Panc1 (cell line): ENCODE results near the gene SPATA24. TPM values are rescaled to one million over a fixed set of nuclear protein-coding genes. Genes with fewer than 3 reads are reported as not detected.
A peak's percentile ranks its signal among the peaks of the same experiment; 100 is the strongest.

ENCODE experiments used
- ATAC-seq: fragments of 200-7000 bp; cut with Tn5 transposase; 2 replicates; pipeline ENCODE4 v1.9.1; 2020; ENCODE audit warnings: mild to moderate bottlenecking, moderate library complexity
- BruUV-seq: library from RNA; stranded (reverse); fragments of 400-500 nt; replicated peaks from 2 replicates; lab custom pipeline; 2021; lab: Mats Ljungman, UMichigan
- CTCF ChIA-PET: fragments of 300-600 bp; sonication (Branson Sonifier 250); formaldehyde crosslinking; loops from one replicate; lab custom pipeline; 2022; ENCODE audit warnings: antibody characterized with exemption; lab: Charles Lee
- POLR2A ChIA-PET: fragments of 300-600 bp; sonication (Branson Sonifier 250); formaldehyde crosslinking; loops from one replicate; lab custom pipeline; 2022; ENCODE audit warnings: antibody characterized with exemption; lab: Charles Lee
- DNase-seq: peaks from one replicate; pipeline ENCODE4 v3.0.0-alpha.2; 2010; ENCODE audit warnings: low read depth, low spot score
- H3K27ac ChIP-seq: 2 replicates; pipeline ENCODE4 v1.5.1; 2011; ENCODE audit warnings: mild to moderate bottlenecking, low read length, inconsistent platforms
- H3K27me3 ChIP-seq: fragments of 200-500 bp; sonication (Bioruptor generic); 2 replicates; pipeline ENCODE4 v1.6.0; 2014; ENCODE audit warnings: low read length, inconsistent platforms; ENCODE audit not compliant: control insufficient read depth, insufficient read depth
- H3K36me3 ChIP-seq: fragments of 200-500 bp; sonication (Bioruptor generic); 2 replicates; pipeline ENCODE4 v1.5.1; 2014; ENCODE audit warnings: inconsistent platforms, mild to moderate bottlenecking, low read length, moderate library complexity; ENCODE audit not compliant: control insufficient read depth, insufficient read depth
- H3K4me1 ChIP-seq: 2 replicates; pipeline ENCODE4 v1.5.1; 2011; ENCODE audit warnings: inconsistent platforms, mild to moderate bottlenecking, low read length, moderate library complexity; ENCODE audit not compliant: control insufficient read depth, insufficient read depth
- H3K4me3 ChIP-seq, 2 experiments: 2 replicates each; pipeline ENCODE4 v1.5.1; 2011 to 2012; ENCODE audit warnings: low read depth in 2 of 2, low read length in 2 of 2, mild to moderate bottlenecking in 2 of 2, inconsistent platforms in 1 of 2, moderate library complexity in 1 of 2
- H3K9me3 ChIP-seq: fragments of 200-500 bp; sonication (Bioruptor generic); 2 replicates; pipeline ENCODE4 v1.5.1; 2014; ENCODE audit warnings: low read depth, mild to moderate bottlenecking, inconsistent platforms, low read length, moderate library complexity; ENCODE audit not compliant: control insufficient read depth, insufficient read depth
- POLR2AphosphoS5 ChIP-seq: IDR thresholded peaks from 2 replicates; pipeline ENCODE4 v1.6.1; 2012; ENCODE audit warnings: mild to moderate bottlenecking, low read depth, low read length, moderate library complexity
- SIN3A ChIP-seq: IDR thresholded peaks from 2 replicates; pipeline ENCODE4 v1.6.1; 2012; ENCODE audit warnings: low read depth, mild to moderate bottlenecking, low read length, moderate library complexity, borderline replicate concordance; ENCODE audit not compliant: insufficient read depth
- TCF7L2 ChIP-seq: IDR thresholded peaks from 2 replicates; pipeline ENCODE4 v1.6.1; 2011; ENCODE audit warnings: mild to moderate bottlenecking, low read depth, low read length, inconsistent platforms
- in situ Hi-C: cut with HindIII; loops from 2 replicates; pipeline ENCODE4 v1.10.0; 2016; ENCODE audit warnings: low sequenced_read_pairs, low pct_unique_long_range_greater_than_20kb
- intact Hi-C: fragments of 100-400 bp; cut with micrococcal nuclease; formaldehyde crosslinking; loops from one replicate; pipeline ENCODE4 v1.10.0; 2022; ENCODE audit not compliant: unreplicated experiment
- total RNA-seq: library from RNA; stranded (reverse); gene quantifications from one replicate; pipeline ENCODE4 v1.2.1, GENCODE V29; 2021; ENCODE audit not compliant: unreplicated experiment
- TF ChIP-seq, protein P1 (sequence below): fragments of 450-650 bp; IDR thresholded peaks from 2 replicates; pipeline ENCODE4 v1.5.1; 2017; ENCODE audit warnings: mild to moderate bottlenecking
- TF ChIP-seq, protein P2 (sequence below), 2 experiments: IDR thresholded peaks; 2 replicates each; pipeline ENCODE4 v1.6.1; 2011 to 2012; ENCODE audit warnings: low read depth in 2 of 2, control low read depth in 1 of 2, low read length in 1 of 2, mild to moderate bottlenecking in 1 of 2, moderate library complexity in 1 of 2; ENCODE audit not compliant: insufficient read depth in 1 of 2

Gene SPATA24
- total RNA-seq, 1 experiment from 2014 or later, result 5.5 TPM

DNA sequence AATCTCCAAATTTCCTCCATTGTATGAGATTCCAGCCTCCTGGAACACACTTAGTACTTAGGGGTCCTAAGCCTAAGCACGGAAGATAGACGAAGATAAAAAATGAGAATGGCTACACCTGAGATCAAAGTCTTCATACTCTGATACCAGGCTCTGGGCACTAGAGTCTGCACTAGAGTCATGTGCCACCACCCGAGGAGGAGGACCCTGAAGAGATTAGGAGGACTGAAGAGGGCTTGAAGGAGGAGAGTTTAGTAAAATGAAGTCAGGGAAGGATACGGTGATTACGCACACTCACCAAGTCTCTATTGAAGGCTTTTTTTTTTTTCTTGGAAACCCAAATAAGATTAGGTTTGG, 573 bp upstream of the SPATA24 start:
- H3K9me3 ChIP-seq, result no peaks in the 10 kb centered on the region
- H3K27me3 ChIP-seq, result no peaks in the 10 kb centered on the region
- intact Hi-C loops, result no loop called here
- peak overlapping the region; percentile 53 to 71 for H3K4me3 ChIP-seq
- peak overlapping the region; percentile 91 for H3K27ac ChIP-seq
- no peak for ATAC-seq
- no peaks in the 10 kb centered on the region for H3K36me3 ChIP-seq
- ChIA-PET CTCF (no interaction called here), POLR2A (no interaction called here)
- peaks cover 14% of the 10 kb centered on the region for H3K4me1 ChIP-seq
- no peak for TF ChIP-seq SIN3A
- no peak for TF ChIP-seq TCF7L2
- TF ChIP-seq, protein P1, sequence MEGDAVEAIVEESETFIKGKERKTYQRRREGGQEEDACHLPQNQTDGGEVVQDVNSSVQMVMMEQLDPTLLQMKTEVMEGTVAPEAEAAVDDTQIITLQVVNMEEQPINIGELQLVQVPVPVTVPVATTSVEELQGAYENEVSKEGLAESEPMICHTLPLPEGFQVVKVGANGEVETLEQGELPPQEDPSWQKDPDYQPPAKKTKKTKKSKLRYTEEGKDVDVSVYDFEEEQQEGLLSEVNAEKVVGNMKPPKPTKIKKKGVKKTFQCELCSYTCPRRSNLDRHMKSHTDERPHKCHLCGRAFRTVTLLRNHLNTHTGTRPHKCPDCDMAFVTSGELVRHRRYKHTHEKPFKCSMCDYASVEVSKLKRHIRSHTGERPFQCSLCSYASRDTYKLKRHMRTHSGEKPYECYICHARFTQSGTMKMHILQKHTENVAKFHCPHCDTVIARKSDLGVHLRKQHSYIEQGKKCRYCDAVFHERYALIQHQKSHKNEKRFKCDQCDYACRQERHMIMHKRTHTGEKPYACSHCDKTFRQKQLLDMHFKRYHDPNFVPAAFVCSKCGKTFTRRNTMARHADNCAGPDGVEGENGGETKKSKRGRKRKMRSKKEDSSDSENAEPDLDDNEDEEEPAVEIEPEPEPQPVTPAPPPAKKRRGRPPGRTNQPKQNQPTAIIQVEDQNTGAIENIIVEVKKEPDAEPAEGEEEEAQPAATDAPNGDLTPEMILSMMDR, result no peak
- TF ChIP-seq, protein P2, sequence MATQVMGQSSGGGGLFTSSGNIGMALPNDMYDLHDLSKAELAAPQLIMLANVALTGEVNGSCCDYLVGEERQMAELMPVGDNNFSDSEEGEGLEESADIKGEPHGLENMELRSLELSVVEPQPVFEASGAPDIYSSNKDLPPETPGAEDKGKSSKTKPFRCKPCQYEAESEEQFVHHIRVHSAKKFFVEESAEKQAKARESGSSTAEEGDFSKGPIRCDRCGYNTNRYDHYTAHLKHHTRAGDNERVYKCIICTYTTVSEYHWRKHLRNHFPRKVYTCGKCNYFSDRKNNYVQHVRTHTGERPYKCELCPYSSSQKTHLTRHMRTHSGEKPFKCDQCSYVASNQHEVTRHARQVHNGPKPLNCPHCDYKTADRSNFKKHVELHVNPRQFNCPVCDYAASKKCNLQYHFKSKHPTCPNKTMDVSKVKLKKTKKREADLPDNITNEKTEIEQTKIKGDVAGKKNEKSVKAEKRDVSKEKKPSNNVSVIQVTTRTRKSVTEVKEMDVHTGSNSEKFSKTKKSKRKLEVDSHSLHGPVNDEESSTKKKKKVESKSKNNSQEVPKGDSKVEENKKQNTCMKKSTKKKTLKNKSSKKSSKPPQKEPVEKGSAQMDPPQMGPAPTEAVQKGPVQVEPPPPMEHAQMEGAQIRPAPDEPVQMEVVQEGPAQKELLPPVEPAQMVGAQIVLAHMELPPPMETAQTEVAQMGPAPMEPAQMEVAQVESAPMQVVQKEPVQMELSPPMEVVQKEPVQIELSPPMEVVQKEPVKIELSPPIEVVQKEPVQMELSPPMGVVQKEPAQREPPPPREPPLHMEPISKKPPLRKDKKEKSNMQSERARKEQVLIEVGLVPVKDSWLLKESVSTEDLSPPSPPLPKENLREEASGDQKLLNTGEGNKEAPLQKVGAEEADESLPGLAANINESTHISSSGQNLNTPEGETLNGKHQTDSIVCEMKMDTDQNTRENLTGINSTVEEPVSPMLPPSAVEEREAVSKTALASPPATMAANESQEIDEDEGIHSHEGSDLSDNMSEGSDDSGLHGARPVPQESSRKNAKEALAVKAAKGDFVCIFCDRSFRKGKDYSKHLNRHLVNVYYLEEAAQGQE (IDR thresholded peaks at IDR 0.05; ENCODE audit: insufficient read depth in 1 of 2, low read depth in 2 of 2, low read length in 1 of 2), result no peak
- no peak for TF ChIP-seq POLR2AphosphoS5
- in situ Hi-C loops, result loop anchor here (25.0 kb wide), 1 partner anchor 108 kb away; no protein-coding TSS in a partner anchor
- no TSS peak for BruUV-seq
- no peak for DNase-seq

DNA sequence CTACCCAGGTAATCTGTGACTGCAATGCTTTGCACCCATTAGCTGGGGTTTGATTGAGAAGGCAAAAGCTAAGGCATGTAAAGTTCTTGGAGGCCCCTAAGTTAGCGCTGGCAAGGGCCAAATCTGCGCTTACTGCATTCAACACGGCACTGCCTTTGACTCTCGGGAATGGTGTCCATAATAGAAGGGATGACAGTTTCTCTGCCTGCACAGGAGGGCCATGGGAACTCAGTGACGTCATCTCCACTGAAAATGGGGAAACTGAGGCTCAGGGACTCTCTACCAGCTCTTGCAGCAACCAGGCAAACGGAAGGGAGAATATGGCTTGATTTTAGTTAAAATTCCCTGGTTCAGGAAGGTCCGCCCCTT, 487 bp downstream of the SPATA24 start:
- intact Hi-C loops, result no loop called here
- in situ Hi-C loops, result loop anchor here (25.0 kb wide), 1 partner anchor 109 kb away; no protein-coding TSS in a partner anchor
- ATAC-seq, result peak; percentile 37

DNA sequence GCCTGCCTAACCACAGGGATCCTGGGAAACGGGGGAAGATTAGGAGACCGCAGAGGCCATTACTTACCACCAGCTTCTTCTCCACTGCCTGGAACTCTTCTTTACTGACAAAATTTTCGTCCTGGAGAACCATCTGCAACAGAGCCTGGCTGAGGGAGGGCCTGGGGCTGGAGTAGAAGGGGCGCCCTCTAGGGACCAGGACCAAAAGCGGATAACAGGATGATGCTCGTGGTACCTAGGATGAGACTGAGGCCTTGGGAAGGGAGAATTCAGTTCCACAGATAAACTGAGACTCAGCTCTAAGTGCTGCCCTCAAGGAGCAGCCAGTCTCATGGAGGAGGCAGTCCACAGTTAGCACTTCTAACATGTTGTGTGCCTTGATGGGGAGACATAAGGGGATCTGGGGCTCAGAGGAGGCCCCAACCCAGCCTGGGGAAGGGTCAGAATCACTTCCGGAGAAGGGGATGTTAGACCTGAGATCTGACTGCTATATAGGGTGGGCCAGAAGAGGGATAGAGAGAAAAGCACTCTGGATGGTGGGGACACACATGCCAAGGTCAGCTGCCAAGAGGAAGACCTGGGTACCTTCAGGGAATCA, 1.2 kb downstream of the SPATA24 start:
- Histone ChIP-seq H3K27ac (peak overlapping the region; percentile 91; the same call in 1 of the 2 replicates), H3K36me3 (no peaks in the 10 kb centered on the region), H3K4me3 (no peak overlapping the region; a peak in 1 of 4 replicates), H3K27me3 (no peaks in the 10 kb centered on the region), H3K9me3 (no peaks in the 10 kb centered on the region), H3K4me1 (peaks cover 14% of the 10 kb centered on the region)
- ChIA-PET POLR2A (no interaction called here), CTCF (no interaction called here)
- BruUV-seq, result no TSS peak
- DNase-seq (no peak), ATAC-seq (no peak)
- intact Hi-C loops, result no loop called here
- no peak for TF ChIP-seq SIN3A
- TF ChIP-seq, protein P1, result peak; percentile 83
- in situ Hi-C loops, result loop anchor here (25.0 kb wide), 1 partner anchor 110 kb away; no protein-coding TSS in a partner anchor

More for the DNA sequence above, 487 bp downstream of the SPATA24 start:
- H3K27ac ChIP-seq, result peak overlapping the region; percentile 91
- H3K4me1 ChIP-seq, result peaks cover 14% of the 10 kb centered on the region
- H3K36me3 ChIP-seq, result no peaks in the 10 kb centered on the region
- ChIA-PET CTCF (no interaction called here), POLR2A (interaction anchor here (0.6 to 0.7 kb wide), 3 partner anchors 9 to 443 kb away, joined by 4 to 5 read pairs (median 5); no protein-coding TSS in a partner anchor)
- TF ChIP-seq TCF7L2, result no peak
- H3K27me3 ChIP-seq, result no peaks in the 10 kb centered on the region
- H3K4me3 ChIP-seq, result peak overlapping the region; percentile 53 to 71
- H3K9me3 ChIP-seq, result no peaks in the 10 kb centered on the region
- no peak for DNase-seq
- TSS peak; percentile 97 for BruUV-seq
